Metanephros (tissue), 1 donor: ENCODE data around the gene MS4A6E. TPM values are rescaled to one million over a fixed set of nuclear protein-coding genes. Genes with fewer than 3 reads are reported as not detected.

Source experiments
- total RNA-seq: library from RNA; depleted of rRNA; stranded (reverse); fragments of >200 nt; gene quantifications from one replicate; pipeline ENCODE4 v1.2.3, GENCODE V29; 2014

The MS4A6E gene
- total RNA-seq: not detected

GRCh38 chr11:60326955-60327354, at the start of gene MS4A6E:
MS4A6E (plus strand) TSS chr11:60327255; CDS start chr11:60334896, 7,641 bp downstream.

GRCh38 chr11:60280412-60280811, 46.6 kb upstream of the MS4A6E start, which contains the start of gene MS4A4A:
MS4A4A (plus strand) TSS chr11:60280666; CDS start chr11:60280676, 10 bp downstream.

GRCh38 chr11:60378354-60378753, 51.3 kb downstream of the MS4A6E start, which contains the start of gene MS4A7:
MS4A7 (plus strand) TSS chr11:60378532; CDS start chr11:60383142, 4,610 bp downstream.

Other genes starting within 250 kb of the MS4A6E start
- 0.47 TPM for gene MS4A2, start 238.6 kb upstream of the MS4A6E start, total RNA-seq
- gene MS4A6A, start 144.2 kb upstream of the MS4A6E start, total RNA-seq: 50.2 TPM
- 1.3 TPM for gene MS4A4E, start 84.1 kb upstream of the MS4A6E start, total RNA-seq
- 7.9 TPM for gene MS4A4A, start 46.6 kb upstream of the MS4A6E start, total RNA-seq
- 13.0 TPM for gene MS4A7, start 51.3 kb downstream of the MS4A6E start, total RNA-seq
- not detected for gene MS4A14, start 69.2 kb downstream of the MS4A6E start, total RNA-seq
- gene MS4A5, start 102.3 kb downstream of the MS4A6E start, total RNA-seq: not detected
- 1.3 TPM for gene MS4A1, start 128.6 kb downstream of the MS4A6E start, total RNA-seq
- gene MS4A12, start 165.5 kb downstream of the MS4A6E start, total RNA-seq: not detected
- not detected for gene MS4A13, start 188.1 kb downstream of the MS4A6E start, total RNA-seq